NCI-H345 treated with DMSO at 0.1 percent for 48 hours (cell line): Measurements from ENCODE around the gene ANGPTL4.
"Not testable (repeated sequence)": the region's sequence is repeated elsewhere in the genome, so short reads cannot be mapped to it uniquely, and the experiment has no call there.

ENCODE experiments used
- DNase-seq: peaks from one replicate; lab custom pipeline; 2025; ENCODE audit not compliant: unreplicated experiment; lab: John Stamatoyannopoulos, UW

Gene ANGPTL4

GRCh38 chr19:8389891-8390616 is 26.1 kb downstream of the ANGPTL4 start, which contains the start of gene RAB11B:
Gene RAB11B (plus strand): TSS chr19:8390360. CDS start chr19:8390417, 57 bp downstream.
- DNase-seq, result peak; percentile 100

- DNase-seq, result peak; percentile 77
These were observed 26.6 kb downstream of the ANGPTL4 start for GRCh38 chr19:8390617-8390981.

DNA sequence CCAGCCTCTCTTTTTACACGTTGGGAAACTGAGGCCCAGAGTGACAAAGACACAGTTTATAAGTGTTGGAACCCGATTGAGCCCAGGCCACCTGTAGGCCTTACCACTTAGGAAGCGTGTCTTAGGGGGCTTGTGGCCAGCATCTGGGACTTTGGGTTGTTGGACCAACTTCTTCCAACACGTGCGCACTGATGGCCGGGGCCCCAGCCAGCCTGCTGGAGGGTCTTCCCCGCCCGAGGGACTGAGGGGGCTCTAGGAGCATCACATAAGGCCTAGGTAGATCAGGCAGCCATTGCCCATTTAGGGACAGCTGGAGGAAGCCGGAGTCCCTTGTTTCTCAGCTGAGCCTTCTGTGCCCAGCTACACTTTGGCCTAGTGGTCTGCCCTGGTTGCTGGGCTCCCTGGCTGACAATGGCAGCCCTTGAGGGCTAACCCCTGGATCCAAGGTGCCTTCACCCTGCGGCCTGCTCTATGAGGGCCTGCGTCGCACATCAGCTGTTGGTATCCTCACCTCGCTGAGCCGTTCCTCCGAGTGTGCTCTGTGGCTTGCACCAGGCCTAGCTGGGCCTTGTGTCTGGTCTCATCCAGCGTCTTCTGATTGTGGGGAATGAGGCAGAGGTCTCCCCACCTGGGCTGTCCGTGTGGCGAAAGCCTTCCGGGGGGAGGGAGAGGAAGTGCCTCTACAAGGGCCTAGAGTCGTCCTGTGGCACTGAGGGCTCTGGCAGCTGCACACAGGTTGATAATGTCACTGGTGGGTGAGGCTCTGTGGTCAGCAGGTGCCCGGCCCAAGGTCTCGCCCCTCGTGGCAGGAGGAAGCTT is 27.5 kb downstream of the ANGPTL4 start:
- DNase-seq, result no peak

GRCh38 chr19:8392017-8392591 is 28.1 kb downstream of the ANGPTL4 start:
- DNase-seq, result no peak

DNA sequence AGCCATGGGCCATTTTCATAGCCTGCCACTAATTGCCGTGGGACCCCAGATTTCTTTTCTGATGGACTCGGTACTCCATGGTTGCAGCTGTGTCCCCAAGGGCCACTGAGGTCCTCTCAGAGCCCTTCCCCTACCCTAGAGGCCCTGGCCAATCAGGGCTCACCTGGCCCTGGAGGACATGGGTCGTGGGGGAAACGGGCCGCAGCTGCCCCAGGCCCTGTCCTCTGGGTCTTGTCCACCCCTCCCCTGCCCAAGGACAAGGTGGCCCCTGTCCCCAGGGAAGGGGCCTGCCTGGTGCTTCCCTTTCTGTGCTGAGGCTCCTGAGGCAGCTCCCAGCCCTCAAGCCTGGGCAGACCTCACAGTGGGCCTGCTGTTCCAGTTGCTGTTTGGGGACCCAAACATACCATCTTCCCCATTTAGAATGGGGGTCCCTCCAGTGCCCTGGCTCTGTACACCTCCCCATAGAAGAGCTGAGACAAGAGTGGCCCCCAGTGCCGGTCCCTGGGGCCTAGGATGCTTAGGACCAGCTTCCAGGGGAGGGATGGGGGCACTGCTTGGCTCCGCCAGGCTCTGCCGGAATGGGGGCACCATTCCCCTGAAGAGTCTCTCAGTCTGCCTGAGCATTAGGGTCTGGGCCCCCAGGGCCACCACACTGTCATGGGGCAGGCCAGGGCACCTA is 29.4 kb downstream of the ANGPTL4 start:
- no peak for DNase-seq

- no peak for DNase-seq
These were observed 29.9 kb downstream of the ANGPTL4 start for GRCh38 chr19:8393871-8394250.

- DNase-seq, result no peak
These were observed 31.7 kb downstream of the ANGPTL4 start for GRCh38 chr19:8395621-8396082.

- DNase-seq, result no peak
These were observed 32.2 kb downstream of the ANGPTL4 start for GRCh38 chr19:8396185-8396562.

DNA sequence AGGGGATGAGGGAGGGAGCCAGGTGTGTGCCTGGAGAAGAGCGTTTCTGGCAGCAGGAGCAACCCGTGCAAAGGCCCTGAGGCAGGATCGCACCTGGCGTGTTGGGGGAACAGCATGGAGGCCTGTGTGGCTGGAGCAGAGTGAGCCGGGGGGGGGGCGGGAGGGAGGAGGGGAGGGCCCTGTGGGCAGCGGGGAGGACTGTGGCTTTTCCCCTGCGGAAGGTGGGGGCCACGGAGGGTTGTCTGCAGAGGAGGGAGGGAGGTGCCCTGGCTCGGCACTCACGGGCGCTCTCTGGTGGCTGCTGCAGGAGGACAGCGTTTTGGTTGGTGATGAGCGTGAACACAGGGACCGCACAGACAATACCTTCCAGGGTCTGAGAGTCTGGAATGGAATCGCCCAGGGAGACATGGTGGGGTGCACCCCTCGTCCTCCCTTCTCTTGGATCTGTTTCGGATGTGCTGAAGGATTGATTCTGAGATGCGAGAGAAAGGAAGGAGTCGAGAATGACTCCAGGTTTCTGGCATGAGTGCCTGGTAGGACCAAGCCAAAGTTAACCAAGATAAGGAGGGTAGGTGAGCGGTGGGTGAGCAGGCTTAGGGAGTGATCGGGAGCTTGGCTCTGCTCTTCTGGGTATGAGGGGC is 32.7 kb downstream of the ANGPTL4 start:
- DNase-seq, result no peak

DNA sequence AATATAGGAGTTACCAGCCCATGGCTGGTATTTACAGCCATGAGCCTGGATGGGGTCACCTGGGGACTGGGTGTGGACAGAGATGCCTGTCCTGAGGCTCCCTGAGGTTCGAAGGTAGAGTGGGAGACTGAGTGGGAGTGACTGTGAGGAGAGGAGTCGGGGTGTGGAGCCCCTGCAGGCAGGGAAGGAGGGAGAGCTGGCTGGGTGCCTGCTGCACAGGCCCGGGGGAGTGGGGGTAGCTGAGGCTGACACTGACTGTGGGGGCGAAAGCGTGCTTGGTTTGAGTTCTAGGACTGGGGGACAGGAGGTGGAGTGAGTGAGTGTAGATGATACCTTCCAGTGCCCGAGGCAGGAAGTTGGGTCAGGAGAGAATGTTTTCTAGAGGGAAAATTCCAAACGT is 33.3 kb downstream of the ANGPTL4 start:
- no peak for DNase-seq

GRCh38 chr19:8397746-8398310 is 33.9 kb downstream of the ANGPTL4 start:
- DNase-seq, result no peak

GRCh38 chr19:8398311-8398771 is 34.4 kb downstream of the ANGPTL4 start:
- DNase-seq, result no peak

DNA sequence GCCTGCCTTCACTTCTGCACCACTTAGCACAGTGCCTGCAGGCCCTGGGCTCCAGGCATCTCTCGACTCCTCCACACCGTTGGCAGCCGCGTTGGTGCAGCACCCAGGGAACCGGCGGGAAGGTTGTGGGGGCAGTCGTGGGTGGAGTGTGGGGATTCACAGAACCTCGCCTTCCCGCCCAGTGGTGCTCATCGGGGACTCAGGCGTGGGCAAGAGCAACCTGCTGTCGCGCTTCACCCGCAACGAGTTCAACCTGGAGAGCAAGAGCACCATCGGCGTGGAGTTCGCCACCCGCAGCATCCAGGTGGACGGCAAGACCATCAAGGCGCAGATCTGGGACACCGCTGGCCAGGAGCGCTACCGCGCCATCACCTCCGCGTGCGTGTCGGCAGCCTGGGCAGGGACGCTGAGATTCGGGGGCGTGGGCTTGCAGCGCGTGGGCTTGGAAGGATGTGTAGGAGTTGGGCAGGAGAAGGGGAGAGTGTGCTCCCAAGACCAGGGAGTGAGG is 35.8 kb downstream of the ANGPTL4 start:
- DNase-seq, result no peak

GRCh38 chr19:8401981-8402411 is 38.0 kb downstream of the ANGPTL4 start:
- DNase-seq, result no peak

DNA sequence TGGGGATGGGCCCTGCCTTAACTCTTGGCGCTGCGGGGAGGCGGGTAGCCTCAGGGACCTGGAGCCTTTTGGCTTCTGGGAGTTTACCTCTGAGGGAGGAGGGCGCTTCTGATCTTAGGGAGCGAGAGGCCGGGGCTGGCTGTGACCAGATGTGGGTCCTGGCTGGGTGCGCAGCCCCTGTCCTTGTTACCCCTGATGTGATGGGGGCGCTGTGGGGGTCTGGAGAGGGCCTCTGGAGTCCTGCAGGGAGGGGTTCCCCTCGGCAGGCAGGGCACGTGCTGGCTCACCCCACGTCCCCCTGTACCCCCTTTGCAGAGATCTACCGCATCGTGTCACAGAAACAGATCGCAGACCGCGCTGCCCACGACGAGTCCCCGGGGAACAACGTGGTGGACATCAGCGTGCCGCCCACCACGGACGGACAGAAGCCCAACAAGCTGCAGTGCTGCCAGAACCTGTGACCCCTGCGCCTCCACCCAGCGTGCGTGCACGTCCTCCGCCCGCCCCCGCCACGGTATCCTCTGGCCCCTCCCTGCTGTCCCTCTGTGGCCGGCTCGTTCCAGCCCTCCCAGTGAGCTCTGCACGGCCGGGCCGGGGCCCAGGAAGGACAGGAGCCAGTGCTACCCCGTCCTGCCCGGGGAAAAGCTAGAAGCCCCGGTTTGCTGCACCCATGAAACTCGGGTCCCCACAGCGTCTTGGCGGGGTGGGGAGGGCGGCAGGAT is 39.3 kb downstream of the ANGPTL4 start:
- no peak for DNase-seq

DNA sequence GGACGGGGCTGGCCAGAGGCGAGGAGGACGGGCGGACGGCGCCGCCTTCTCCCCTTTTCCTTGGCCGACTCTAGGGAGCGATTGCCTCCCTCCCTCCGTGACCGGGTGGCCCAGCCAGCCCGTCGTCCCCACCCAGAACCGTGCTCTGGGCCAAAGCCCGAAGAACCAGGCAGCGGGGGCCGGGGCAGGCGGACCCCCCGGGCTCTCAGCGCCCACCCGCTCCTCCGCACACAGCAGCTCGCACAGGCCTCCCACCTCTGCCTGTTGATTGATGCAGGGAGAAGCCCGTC is 39.8 kb downstream of the ANGPTL4 start:
- DNase-seq, result no peak

GRCh38 chr19:8404391-8405151 is 40.6 kb downstream of the ANGPTL4 start:
- DNase-seq, result no peak

DNA sequence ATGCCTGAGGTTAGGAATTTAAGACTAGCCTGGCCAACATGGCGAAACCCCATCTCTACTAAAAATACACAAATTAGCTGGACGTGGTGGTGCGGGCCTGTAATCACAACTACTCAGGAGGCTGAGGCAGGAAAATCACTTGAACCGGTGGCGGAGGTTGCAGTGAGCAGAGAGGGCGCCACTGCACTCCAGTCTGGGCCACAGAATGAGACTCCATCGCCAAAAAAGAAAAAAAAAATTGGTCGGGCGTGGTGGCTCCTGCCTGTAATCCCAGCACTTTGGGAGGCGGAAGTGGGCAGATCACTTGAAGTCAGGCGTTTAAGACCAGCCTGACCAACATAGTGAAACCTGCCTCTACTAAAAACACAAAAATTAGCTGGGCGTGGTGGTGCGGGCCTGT is 46.8 kb downstream of the ANGPTL4 start:
- DNase-seq, result not testable (repeated sequence)
